Measurements from ENCODE around the gene FPR1. TPM values are rescaled to one million over a fixed set of nuclear protein-coding genes. Genes with fewer than 3 reads are reported as not detected.

The FPR1 gene
- total RNA-seq, 1 donor from 2014 or later = not detected

DNA sequence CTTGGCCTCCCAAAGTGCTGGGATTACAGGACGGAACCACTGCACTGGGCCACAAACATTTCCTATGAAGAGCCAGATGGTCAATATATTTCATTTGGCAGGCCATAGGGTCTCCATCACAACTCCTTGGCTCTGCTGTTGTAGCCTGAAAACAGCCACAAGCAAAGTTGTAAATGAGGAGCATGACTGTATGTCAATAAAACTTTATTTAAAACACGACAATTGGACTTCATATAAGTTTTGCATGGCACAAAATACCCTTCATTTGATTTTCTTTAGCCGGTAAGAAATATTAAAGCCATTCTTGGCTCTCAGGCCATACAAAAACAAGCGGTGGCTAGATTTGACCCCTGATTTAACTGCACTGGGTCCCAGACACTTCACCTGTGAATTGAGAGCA, 3.1 kb upstream of the FPR1 start:
- H3K9me3 Mint-ChIP-seq (ENCODE audit: low read depth) = peaks cover 10% of the 10 kb centered on the region
- no peaks in the 10 kb centered on the region for H3K36me3 Mint-ChIP-seq (ENCODE audit: low read depth)
- H3K4me3 Mint-ChIP-seq (ENCODE audit: unreplicated experiment) = no peak overlapping the region
- TF ChIP-seq, protein P1, sequence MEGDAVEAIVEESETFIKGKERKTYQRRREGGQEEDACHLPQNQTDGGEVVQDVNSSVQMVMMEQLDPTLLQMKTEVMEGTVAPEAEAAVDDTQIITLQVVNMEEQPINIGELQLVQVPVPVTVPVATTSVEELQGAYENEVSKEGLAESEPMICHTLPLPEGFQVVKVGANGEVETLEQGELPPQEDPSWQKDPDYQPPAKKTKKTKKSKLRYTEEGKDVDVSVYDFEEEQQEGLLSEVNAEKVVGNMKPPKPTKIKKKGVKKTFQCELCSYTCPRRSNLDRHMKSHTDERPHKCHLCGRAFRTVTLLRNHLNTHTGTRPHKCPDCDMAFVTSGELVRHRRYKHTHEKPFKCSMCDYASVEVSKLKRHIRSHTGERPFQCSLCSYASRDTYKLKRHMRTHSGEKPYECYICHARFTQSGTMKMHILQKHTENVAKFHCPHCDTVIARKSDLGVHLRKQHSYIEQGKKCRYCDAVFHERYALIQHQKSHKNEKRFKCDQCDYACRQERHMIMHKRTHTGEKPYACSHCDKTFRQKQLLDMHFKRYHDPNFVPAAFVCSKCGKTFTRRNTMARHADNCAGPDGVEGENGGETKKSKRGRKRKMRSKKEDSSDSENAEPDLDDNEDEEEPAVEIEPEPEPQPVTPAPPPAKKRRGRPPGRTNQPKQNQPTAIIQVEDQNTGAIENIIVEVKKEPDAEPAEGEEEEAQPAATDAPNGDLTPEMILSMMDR (IDR thresholded peaks at IDR 0.05) = no peak
- H3K4me1 Mint-ChIP-seq (ENCODE audit: low read depth) = no peaks in the 10 kb centered on the region
- H3K27me3 Mint-ChIP-seq (ENCODE audit: low read depth) = no peaks in the 10 kb centered on the region
- H3K27ac Mint-ChIP-seq (ENCODE audit: unreplicated experiment) = no peak overlapping the region
- DNase-seq (ENCODE audit: low spot score) = no peak

DNA sequence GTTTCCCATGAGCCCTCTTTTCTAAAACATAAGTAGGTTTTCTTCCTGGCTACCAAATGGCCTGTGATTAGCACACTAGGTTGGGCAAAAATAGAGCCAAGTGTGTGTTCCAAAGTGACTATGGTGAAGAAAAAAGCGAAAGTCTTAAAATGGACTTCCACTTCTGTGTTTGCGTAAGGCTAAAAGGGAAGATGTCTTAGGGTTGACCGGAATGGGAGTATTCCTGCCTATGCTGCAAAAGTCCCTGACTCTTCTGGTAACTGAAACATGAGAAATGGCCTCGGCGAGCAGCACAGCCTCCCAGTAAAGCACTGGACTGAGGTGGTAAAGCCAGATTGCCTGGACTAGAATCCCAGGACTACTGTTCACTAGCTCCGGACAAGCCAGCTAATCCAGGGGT, 2.4 kb upstream of the FPR1 start:
- TF ChIP-seq, protein P1 (IDR thresholded peaks at IDR 0.05) = no peak
- H3K27ac Mint-ChIP-seq (ENCODE audit: unreplicated experiment) = no peak overlapping the region
- H3K4me1 Mint-ChIP-seq (ENCODE audit: low read depth) = no peaks in the 10 kb centered on the region
- peaks cover 13% of the 10 kb centered on the region for H3K9me3 Mint-ChIP-seq (ENCODE audit: low read depth)
- no peaks in the 10 kb centered on the region for H3K27me3 Mint-ChIP-seq (ENCODE audit: low read depth)
- no peak overlapping the region for H3K4me3 Mint-ChIP-seq (ENCODE audit: unreplicated experiment)
- H3K36me3 Mint-ChIP-seq (ENCODE audit: low read depth) = no peaks in the 10 kb centered on the region
- no peak for DNase-seq (ENCODE audit: low spot score)

DNA sequence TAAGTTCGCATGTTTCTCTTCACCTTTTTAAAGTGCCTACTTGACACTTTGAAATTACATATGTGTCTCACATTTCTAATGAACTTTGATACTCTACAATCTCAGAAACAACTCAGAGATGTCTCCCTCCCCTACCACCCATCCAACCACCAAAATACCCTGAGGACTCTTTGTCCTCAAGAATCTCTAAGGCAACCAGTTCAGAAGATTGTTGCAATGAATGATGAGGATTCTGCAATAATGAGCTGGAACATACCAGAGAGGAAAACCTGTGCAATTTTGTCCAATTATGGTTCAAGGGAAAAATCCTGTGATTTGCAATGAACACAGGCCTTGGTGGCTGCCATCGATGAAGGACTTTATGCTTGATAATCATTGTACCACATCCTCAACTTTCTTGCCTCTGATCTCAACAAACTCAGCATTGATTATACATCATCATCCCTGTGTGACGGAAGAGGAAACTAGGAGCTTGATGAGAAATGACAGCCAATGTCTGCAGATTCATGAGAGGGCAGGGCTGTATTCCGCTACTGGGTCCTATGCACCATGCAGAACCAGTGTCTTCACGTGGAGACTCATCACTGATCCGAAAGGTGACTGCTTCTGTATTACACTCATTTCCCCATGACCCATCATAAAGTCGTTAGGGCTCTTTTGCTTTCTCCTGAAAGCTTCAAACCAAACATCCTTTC, 1.1 kb downstream of the FPR1 start:
- no peak for DNase-seq (ENCODE audit: low spot score)
- Mint-ChIP-seq H3K4me3 (ENCODE audit: unreplicated experiment) (no peak overlapping the region), H3K9me3 (ENCODE audit: low read depth) (peaks cover 7% of the 10 kb centered on the region), H3K27ac (ENCODE audit: unreplicated experiment) (no peak overlapping the region), H3K27me3 (ENCODE audit: low read depth) (no peaks in the 10 kb centered on the region), H3K4me1 (ENCODE audit: low read depth) (no peaks in the 10 kb centered on the region), H3K36me3 (ENCODE audit: low read depth) (no peaks in the 10 kb centered on the region)
- TF ChIP-seq, protein P1 (IDR thresholded peaks at IDR 0.05) = no peak

DNA sequence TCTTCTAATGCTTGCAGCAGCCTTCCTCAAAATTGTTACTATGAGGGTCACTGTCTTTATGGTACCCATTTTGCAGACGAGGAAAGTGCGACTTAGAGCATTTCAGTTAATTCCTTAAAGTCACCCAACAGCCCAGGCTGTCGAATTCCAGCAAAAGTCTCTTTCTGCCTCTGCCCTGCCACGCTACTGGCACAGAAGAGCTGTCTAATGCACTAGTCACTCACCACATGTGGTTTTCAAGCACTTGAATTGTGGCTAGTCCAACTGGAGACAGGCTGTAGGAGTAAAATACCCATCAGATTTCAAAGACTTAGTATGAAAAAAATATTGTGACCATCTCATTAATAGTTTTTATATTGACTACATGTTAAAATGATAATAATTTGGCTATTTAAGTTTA, 1.7 kb downstream of the FPR1 start:
- Mint-ChIP-seq H3K27ac (ENCODE audit: unreplicated experiment) (no peak overlapping the region), H3K9me3 (ENCODE audit: low read depth) (peaks cover 7% of the 10 kb centered on the region), H3K4me3 (ENCODE audit: unreplicated experiment) (no peak overlapping the region), H3K4me1 (ENCODE audit: low read depth) (no peaks in the 10 kb centered on the region), H3K27me3 (ENCODE audit: low read depth) (no peaks in the 10 kb centered on the region), H3K36me3 (ENCODE audit: low read depth) (no peaks in the 10 kb centered on the region)
- no peak for DNase-seq (ENCODE audit: low spot score)
- TF ChIP-seq, protein P1 (IDR thresholded peaks at IDR 0.05) = no peak

DNA sequence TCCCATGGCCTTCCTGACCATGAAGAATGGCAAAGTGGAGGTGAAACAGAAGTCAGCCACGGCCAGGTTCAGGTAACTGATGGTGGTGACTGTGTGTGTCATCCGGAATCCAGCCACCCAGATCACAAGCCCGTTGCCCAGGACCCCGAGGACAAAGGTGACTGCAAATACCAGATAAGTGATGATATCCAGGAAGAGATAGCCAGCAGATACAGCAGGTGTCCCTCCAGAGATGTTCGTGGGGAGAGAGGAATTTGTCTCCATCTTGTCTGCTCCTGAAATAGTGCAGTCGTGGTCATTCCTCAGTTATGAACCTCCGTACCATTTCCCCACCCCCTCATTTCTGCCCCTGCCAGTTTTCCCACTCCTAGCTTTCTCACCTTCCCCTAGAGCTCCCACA, 4.9 kb downstream of the FPR1 start:
- H3K4me3 Mint-ChIP-seq (ENCODE audit: unreplicated experiment) = no peak overlapping the region
- no peaks in the 10 kb centered on the region for H3K27me3 Mint-ChIP-seq (ENCODE audit: low read depth)

More for the DNA sequence above, 4.9 kb downstream of the FPR1 start:
- no peak for DNase-seq (ENCODE audit: low spot score)
- peaks cover 7% of the 10 kb centered on the region for H3K9me3 Mint-ChIP-seq (ENCODE audit: low read depth)
- no peaks in the 10 kb centered on the region for H3K4me1 Mint-ChIP-seq (ENCODE audit: low read depth)
- H3K27ac Mint-ChIP-seq (ENCODE audit: unreplicated experiment) = no peak overlapping the region
- H3K36me3 Mint-ChIP-seq (ENCODE audit: low read depth) = no peaks in the 10 kb centered on the region
- TF ChIP-seq, protein P1 (IDR thresholded peaks at IDR 0.05) = no peak
